Endodermal cell (in vitro differentiated cells): ENCODE measurements around the gene RGS6. TPM values are rescaled to one million over a fixed set of nuclear protein-coding genes. Genes with fewer than 3 reads are reported as not detected.

Source experiments
- DNase-seq: peaks from one replicate; pipeline ENCODE4 v3.0.0-alpha.2; 2017
- H3K27ac ChIP-seq: 2 replicates; pipeline ENCODE4 v1.5.1; 2013; ENCODE audit warnings: mild to moderate bottlenecking, low read depth, low read length, moderate library complexity
- H3K27me3 ChIP-seq: 2 replicates; pipeline ENCODE4 v1.6.1; 2013; ENCODE audit warnings: mild to moderate bottlenecking, low read length, moderate library complexity; ENCODE audit not compliant: insufficient read depth, control insufficient read depth, poor library complexity, severe bottlenecking
- H3K36me3 ChIP-seq: 2 replicates; pipeline ENCODE4 v1.7.0; 2013; ENCODE audit warnings: mild to moderate bottlenecking, low read length, moderate library complexity; ENCODE audit not compliant: control insufficient read depth, insufficient read depth
- H3K4me1 ChIP-seq: one replicate; pipeline ENCODE4 v1.7.0; 2013; ENCODE audit warnings: low read length; ENCODE audit not compliant: control insufficient read depth, insufficient read depth
- H3K4me3 ChIP-seq: 2 replicates; pipeline ENCODE4 v1.5.1; 2013; ENCODE audit warnings: mild to moderate bottlenecking, low read length, moderate library complexity
- H3K9ac ChIP-seq: 2 replicates; pipeline ENCODE4 v1.6.1; 2013; ENCODE audit warnings: mild to moderate bottlenecking, low read length, moderate library complexity; ENCODE audit not compliant: poor library complexity, severe bottlenecking; ENCODE audit errors: extremely low read depth
- H3K9me3 ChIP-seq: 2 replicates; pipeline ENCODE4 v1.6.1; 2013; ENCODE audit warnings: mild to moderate bottlenecking, low read length, moderate library complexity; ENCODE audit not compliant: control insufficient read depth
- H3K27ac Mint-ChIP-seq: 2 replicates; pipeline ENCODE4 v1.8.0; 2020; ENCODE audit warnings: mixed read lengths
- H3K27me3 Mint-ChIP-seq: 2 replicates; pipeline ENCODE4 v1.8.0; 2021; ENCODE audit warnings: mild to moderate bottlenecking, mixed read lengths; ENCODE audit not compliant: insufficient read depth
- H3K36me3 Mint-ChIP-seq: 2 replicates; pipeline ENCODE4 v1.8.0; 2020; ENCODE audit warnings: low read depth, mixed read lengths
- H3K4me1 Mint-ChIP-seq: 2 replicates; pipeline ENCODE4 v1.8.0; 2020; ENCODE audit warnings: mixed read lengths
- H3K4me3 Mint-ChIP-seq: 2 replicates; pipeline ENCODE4 v1.8.0; 2020; ENCODE audit warnings: mild to moderate bottlenecking, moderate library complexity, mixed read lengths
- H3K9me3 Mint-ChIP-seq: 2 replicates; pipeline ENCODE4 v1.8.0; 2020; ENCODE audit warnings: mild to moderate bottlenecking, mixed read lengths
- CTCF ChIP-seq: fragments of 200-600 bp; sonication (generic); conservative IDR thresholded peaks from 2 replicates; pipeline ENCODE4 v1.5.0; 2021; ENCODE audit warnings: antibody characterized with exemption, mild to moderate bottlenecking
- WGBS, 2 experiments: methylation state at CpG; one replicate each; pipeline versions ENCODE4 v1.1.5 to v1.1.7; 2013; ENCODE audit warnings: missing lambda C conversion rate in 2 of 2, mixed read lengths in 1 of 2; ENCODE audit not compliant: insufficient coverage in 1 of 2, insufficient read length in 1 of 2; 5-methylcytosine and 5-hydroxymethylcytosine counted together
- total RNA-seq, 2 donors: library from RNA; stranded (reverse); fragmentation: NEBNext Ultra II Directional in 1 of 2; extraction: Animal tissue kit (Norgen Biotek cat#: 25700) in 1 of 2; gene quantifications; 2 replicates in 1 of 2; 3 replicates in 1 of 2; pipeline ENCODE4 v1.2.1, GENCODE V29; 2021

RGS6 gene
- total RNA-seq, 2 donors from 2014 or later, result 10.1 to 16.3 TPM

- Histone ChIP-seq H3K9ac (no peak overlapping the region), H3K36me3 (no peaks in the 10 kb centered on the region), H3K4me1 (no peaks in the 10 kb centered on the region), H3K27ac (no peak overlapping the region), H3K9me3 (peaks cover 36% of the 10 kb centered on the region), H3K27me3 (no peaks in the 10 kb centered on the region), H3K4me3 (no peak overlapping the region)
- Mint-ChIP-seq H3K4me1 (peaks cover 6% of the 10 kb centered on the region), H3K27me3 (no peaks in the 10 kb centered on the region), H3K9me3 (peaks cover 25% of the 10 kb centered on the region), H3K4me3 (no peak overlapping the region), H3K27ac (no peak overlapping the region), H3K36me3 (peaks cover 4% of the 10 kb centered on the region)
- DNase-seq, result no peak
- WGBS, 2 experiments, result 100% methylated on average over 1 of the region's 1 CpG
- no peak for TF ChIP-seq CTCF
Observed at GRCh38 chr14:72256055-72256454, 323.8 kb downstream of the RGS6 start.

- Histone ChIP-seq H3K9me3 (peaks cover 34% of the 10 kb centered on the region), H3K4me1 (no peaks in the 10 kb centered on the region), H3K9ac (no peak overlapping the region), H3K27ac (no peak overlapping the region), H3K4me3 (no peak overlapping the region), H3K36me3 (no peaks in the 10 kb centered on the region), H3K27me3 (no peaks in the 10 kb centered on the region)
- peaks cover 2% of the 10 kb centered on the region for H3K36me3 Mint-ChIP-seq
- H3K9me3 Mint-ChIP-seq, result peaks cover 23% of the 10 kb centered on the region
- WGBS, 2 experiments, result 67 to 69% methylated on average over 3 to 4 of the region's 4 CpGs
- H3K4me3 Mint-ChIP-seq, result no peak overlapping the region
- H3K27ac Mint-ChIP-seq, result no peak overlapping the region
- no peak for DNase-seq
- H3K27me3 Mint-ChIP-seq, result peaks cover 2% of the 10 kb centered on the region
- TF ChIP-seq CTCF, result no peak
- no peaks in the 10 kb centered on the region for H3K4me1 Mint-ChIP-seq
Observed at GRCh38 chr14:72261068-72261467, 328.8 kb downstream of the RGS6 start.

GRCh38 chr14:72262771-72263170 is 330.5 kb downstream of the RGS6 start:
- H3K27me3 ChIP-seq, result no peaks in the 10 kb centered on the region
- H3K4me1 Mint-ChIP-seq, result no peaks in the 10 kb centered on the region
- no peak overlapping the region for H3K4me3 ChIP-seq
- H3K36me3 ChIP-seq, result no peaks in the 10 kb centered on the region
- H3K4me1 ChIP-seq, result no peaks in the 10 kb centered on the region
- H3K36me3 Mint-ChIP-seq, result no peaks in the 10 kb centered on the region
- 90 to 95% methylated on average over 2 of the region's 2 CpGs for WGBS, 2 experiments
- no peak overlapping the region for H3K4me3 Mint-ChIP-seq
- peaks cover 21% of the 10 kb centered on the region for H3K9me3 ChIP-seq
- no peak overlapping the region for H3K27ac Mint-ChIP-seq
- H3K9ac ChIP-seq, result no peak overlapping the region
- peaks cover 2% of the 10 kb centered on the region for H3K27me3 Mint-ChIP-seq
- DNase-seq, result no peak
- H3K27ac ChIP-seq, result no peak overlapping the region
- TF ChIP-seq CTCF, result no peak
- peaks cover 14% of the 10 kb centered on the region for H3K9me3 Mint-ChIP-seq
